HG02642 (cell line): ENCODE results near the gene C22orf42.
"Not testable (repeated sequence)": the region's sequence is repeated elsewhere in the genome, so short reads cannot be mapped to it uniquely, and the experiment has no call there.

ENCODE experiments used
- ATAC-seq: cut with Tn5 transposase; IDR thresholded peaks from one replicate; pipeline ENCODE4 v1.9.1; 2021; ENCODE audit warnings: mild to moderate bottlenecking; ENCODE audit not compliant: unreplicated experiment, poor library complexity

The C22orf42 gene

GRCh38 chr22:32158712-32159533, at the start of gene C22orf42:
TSS of gene C22orf42 (minus strand) at chr22:32159303. CDS start at chr22:32159215, 88 bp downstream.
- ATAC-seq, result no peak

GRCh38 chr22:32208681-32209080, 49.6 kb upstream of the C22orf42 start:
- ATAC-seq, result no peak

GRCh38 chr22:32207971-32208480, 48.9 kb upstream of the C22orf42 start:
- no peak for ATAC-seq

GRCh38 chr22:32206774-32207758, 48.0 kb upstream of the C22orf42 start:
- ATAC-seq, result no peak

- no peak for ATAC-seq
Measured at GRCh38 chr22:32205974-32206773, 47.1 kb upstream of the C22orf42 start.

- no peak for ATAC-seq
Measured at GRCh38 chr22:32204856-32205722, 46.0 kb upstream of the C22orf42 start, which contains the start of gene RFPL2. TSS of gene RFPL2 (minus strand) at chr22:32205073. CDS start at chr22:32202451, 2,622 bp downstream.

GRCh38 chr22:32204040-32204855, 45.1 kb upstream of the C22orf42 start:
- no peak for ATAC-seq

- no peak for ATAC-seq
Measured at GRCh38 chr22:32203181-32204039, 44.3 kb upstream of the C22orf42 start.

GRCh38 chr22:32202539-32203180, 43.6 kb upstream of the C22orf42 start:
- no peak for ATAC-seq

- no peak for ATAC-seq
Measured at GRCh38 chr22:32202161-32202538, 43.0 kb upstream of the C22orf42 start.

- ATAC-seq, result no peak
Measured at GRCh38 chr22:32200752-32201151, 41.6 kb upstream of the C22orf42 start.

GRCh38 chr22:32199961-32200360, 40.9 kb upstream of the C22orf42 start:
- no peak for ATAC-seq

GRCh38 chr22:32199341-32199740, 40.2 kb upstream of the C22orf42 start:
- ATAC-seq, result no peak

GRCh38 chr22:32197553-32198226, 38.6 kb upstream of the C22orf42 start:
- not testable (repeated sequence) for ATAC-seq

- not testable (repeated sequence) for ATAC-seq
Measured at GRCh38 chr22:32195900-32196299, 36.8 kb upstream of the C22orf42 start.

GRCh38 chr22:32193346-32193745, 34.2 kb upstream of the C22orf42 start:
- ATAC-seq, result not testable (repeated sequence)
